GM12874 (cell line): ENCODE data around the gene FKBP8.

Source experiments
- CTCF ChIP-seq: IDR thresholded peaks from 2 replicates; pipeline ENCODE4 v1.5.1; 2011; ENCODE audit warnings: low read depth, mild to moderate bottlenecking, control low read depth, low read length, moderate library complexity; ENCODE audit not compliant: insufficient read depth

FKBP8 gene

GRCh38 chr19:18571564-18572344 lies 28.4 kb upstream of the FKBP8 start, which contains the start of gene UBA52:
TSS of gene UBA52 (plus strand) at chr19:18571857. CDS start at chr19:18573301, 1,444 bp downstream.
- TF ChIP-seq CTCF = no peak

GRCh38 chr19:18568367-18568766 lies 25.0 kb upstream of the FKBP8 start:
- TF ChIP-seq CTCF = no peak

- TF ChIP-seq CTCF = no peak
Observed at GRCh38 chr19:18566953-18567352, 23.6 kb upstream of the FKBP8 start.

- no peak for TF ChIP-seq CTCF
Observed at GRCh38 chr19:18562086-18562485, 18.7 kb upstream of the FKBP8 start.

GRCh38 chr19:18559685-18560084 lies 16.3 kb upstream of the FKBP8 start:
- TF ChIP-seq CTCF = no peak

GRCh38 chr19:18558604-18559003 lies 15.2 kb upstream of the FKBP8 start:
- TF ChIP-seq CTCF = no peak

GRCh38 chr19:18558202-18558555 lies 14.8 kb upstream of the FKBP8 start:
- TF ChIP-seq CTCF = no peak
